Measurements from ENCODE around the gene COMP.
A peak's percentile ranks its signal among the peaks of the same experiment; 100 is the strongest.

COMP gene

GRCh38 chr19:18803550-18804138, 12.5 kb upstream of the COMP start:
- no peak for DNase-seq

GRCh38 chr19:18802354-18802753, 11.2 kb upstream of the COMP start:
- DNase-seq, result no peak

GRCh38 chr19:18800636-18801035, 9.5 kb upstream of the COMP start:
- no peak for DNase-seq

GRCh38 chr19:18800079-18800478, 9.0 kb upstream of the COMP start:
- no peak for DNase-seq

- DNase-seq, result no peak
Observed at GRCh38 chr19:18799389-18799970, 8.4 kb upstream of the COMP start.

GRCh38 chr19:18798384-18799352, 7.6 kb upstream of the COMP start:
- no peak for DNase-seq

- DNase-seq, result no peak
Observed at GRCh38 chr19:18796239-18796638, 5.1 kb upstream of the COMP start.

- DNase-seq, result no peak
Observed at GRCh38 chr19:18795540-18795939, 4.4 kb upstream of the COMP start.

- no peak for DNase-seq
Observed at GRCh38 chr19:18794692-18795091, 3.6 kb upstream of the COMP start.

- DNase-seq, result no peak
Observed at GRCh38 chr19:18794029-18794313, 2.9 kb upstream of the COMP start.

GRCh38 chr19:18793144-18794028, 2.3 kb upstream of the COMP start:
- DNase-seq, result no peak

GRCh38 chr19:18792661-18793060, 1.6 kb upstream of the COMP start:
- no peak for DNase-seq

- DNase-seq, result no peak
Observed at GRCh38 chr19:18791315-18791678, 192 bp upstream of the COMP start.

- DNase-seq, result no peak
Observed at GRCh38 chr19:18789883-18790565, 1.1 kb downstream of the COMP start.

GRCh38 chr19:18789422-18789869, 1.7 kb downstream of the COMP start:
- no peak for DNase-seq

GRCh38 chr19:18788529-18789421, 2.3 kb downstream of the COMP start:
- DNase-seq, result no peak

- peak; percentile 38 for DNase-seq
Observed at GRCh38 chr19:18785179-18786124, 5.7 kb downstream of the COMP start.

- no peak for DNase-seq
Observed at GRCh38 chr19:18784786-18785120, 6.4 kb downstream of the COMP start.

- no peak for DNase-seq
Observed at GRCh38 chr19:18783958-18784785, 6.9 kb downstream of the COMP start.
